B cell (primary cell): Measurements from ENCODE around the gene TFF2. TPM values are rescaled to one million over a fixed set of nuclear protein-coding genes. Genes with fewer than 3 reads are reported as not detected.

Source experiments
- ATAC-seq: fragments of 200-7000 bp; cut with Tn5 transposase; one replicate; pipeline ENCODE4 v1.10.0; 2021; ENCODE audit warnings: low read depth, mild to moderate bottlenecking, moderate number of reproducible peaks, moderate library complexity
- CTCF ChIA-PET: fragments of 350-600 bp; sonication (Branson Sonifier 250); formaldehyde crosslinking; loops from one replicate; lab custom pipeline; 2021; ENCODE audit warnings: antibody characterized with exemption, inconsistent platforms; lab: Charles Lee
- POLR2A ChIA-PET: fragments of 350-600 bp; sonication (Branson Sonifier 250); formaldehyde crosslinking; loops from one replicate; lab custom pipeline; 2021; ENCODE audit warnings: antibody characterized with exemption; lab: Charles Lee
- DNase-seq: peaks from one replicate; pipeline ENCODE4 v3.0.0; 2013
- H2AFZ ChIP-seq: 2 replicates; pipeline ENCODE4 v1.6.1; 2012; ENCODE audit warnings: mild to moderate bottlenecking, low read depth, low read length; ENCODE audit not compliant: insufficient read depth, poor library complexity, severe bottlenecking
- H3K27ac ChIP-seq, 2 donors: 1 replicate in 1 of 2; 2 replicates in 1 of 2; pipeline ENCODE4 v1.5.1; 2012 to 2013; ENCODE audit warnings: low read length in 2 of 2, mild to moderate bottlenecking in 2 of 2, moderate library complexity in 1 of 2
- H3K27me3 ChIP-seq, 4 experiments: fragments of 200-600 bp in 1 of 4; sonication (generic) in 1 of 4; replicated peaks in 1 of 4; 1 replicate in 2 of 4; 2 replicates in 2 of 4; pipeline versions ENCODE4 v1.6.1 to v1.7.0; 2013 to 2016; ENCODE audit warnings: low read length in 3 of 4, mild to moderate bottlenecking in 2 of 4, mixed read lengths in 1 of 4, moderate library complexity in 1 of 4; ENCODE audit not compliant: insufficient read depth in 4 of 4, control insufficient read depth in 3 of 4; ENCODE audit errors: control extremely low read depth in 1 of 4
- H3K36me3 ChIP-seq, 2 experiments: replicated peaks in 1 of 2; 1 replicate in 1 of 2; 2 replicates in 1 of 2; pipeline versions ENCODE4 v1.6.1 to v1.7.1; 2013; ENCODE audit warnings: low read length in 1 of 2; ENCODE audit not compliant: insufficient read depth in 2 of 2, control insufficient read depth in 1 of 2; ENCODE audit errors: control extremely low read depth in 1 of 2, extremely low read depth in 1 of 2
- H3K4me1 ChIP-seq, 2 donors: fragments of 200-600 bp in 1 of 2; sonication (generic) in 1 of 2; 1 replicate in 1 of 2; 2 replicates in 1 of 2; pipeline versions ENCODE4 v1.5.1 to v1.6.1; 2013 to 2017; ENCODE audit warnings: low read length in 2 of 2; ENCODE audit not compliant: control insufficient read depth in 2 of 2, insufficient read depth in 2 of 2
- H3K4me2 ChIP-seq: replicated peaks from 2 replicates; pipeline ENCODE3; 2012; ENCODE audit warnings: mild to moderate bottlenecking, low read depth, low read length; ENCODE audit not compliant: poor library complexity, severe bottlenecking
- H3K4me3 ChIP-seq, 5 experiments: fragments of 200-600 bp in 1 of 5; sonication (generic) in 1 of 5; 1 replicate in 3 of 5; 2 replicates in 2 of 5; pipeline versions ENCODE4 v1.5.1 to v1.7.0; 2011 to 2016; ENCODE audit warnings: low read length in 4 of 5, mild to moderate bottlenecking in 4 of 5, low read depth in 2 of 5, control low read depth in 1 of 5, moderate library complexity in 1 of 5; ENCODE audit not compliant: insufficient read depth in 1 of 5; ENCODE audit errors: control extremely low read depth in 1 of 5, extremely low read depth in 1 of 5
- H3K79me2 ChIP-seq: fragments of 200-600 bp; sonication (generic); one replicate; pipeline ENCODE4 v1.6.0; 2016; ENCODE audit warnings: low read length; ENCODE audit not compliant: control insufficient read depth, insufficient read depth
- H3K9ac ChIP-seq: fragments of 200-600 bp; sonication (generic); 2 replicates; pipeline ENCODE4 v1.6.1; 2017; ENCODE audit warnings: mild to moderate bottlenecking, low read length, moderate library complexity
- H3K9me3 ChIP-seq, 3 donors: one replicate each; pipeline versions ENCODE4 v1.6.1 to v1.7.1; 2013; ENCODE audit warnings: low read length in 2 of 3; ENCODE audit not compliant: control insufficient read depth in 2 of 3, insufficient read depth in 1 of 3; ENCODE audit errors: control extremely low read depth in 1 of 3
- H4K20me1 ChIP-seq: 2 replicates; pipeline ENCODE4 v1.6.0; 2012; ENCODE audit warnings: mild to moderate bottlenecking, low read length; ENCODE audit not compliant: insufficient read depth, control insufficient read depth, poor library complexity, severe bottlenecking
- H3K27ac Mint-ChIP-seq: one replicate; pipeline ENCODE4 v1.8.0; 2021; ENCODE audit warnings: mixed read lengths
- H3K27me3 Mint-ChIP-seq: one replicate; pipeline ENCODE4 v1.8.0; 2021; ENCODE audit warnings: mixed read lengths
- H3K4me1 Mint-ChIP-seq: one replicate; pipeline ENCODE4 v1.8.0; 2021; ENCODE audit warnings: mixed read lengths
- H3K4me3 Mint-ChIP-seq: one replicate; pipeline ENCODE4 v1.8.0; 2021; ENCODE audit warnings: mixed read lengths
- H3K9me3 Mint-ChIP-seq: one replicate; pipeline ENCODE4 v1.8.0; 2022; ENCODE audit warnings: mixed read lengths; ENCODE audit not compliant: insufficient read depth
- CTCF ChIP-seq: fragments of 200-600 bp; IDR thresholded peaks from one replicate; pipeline ENCODE4 v1.8.0; 2022; ENCODE audit warnings: antibody characterized with exemption, mild to moderate bottlenecking
- EZH2 ChIP-seq: IDR thresholded peaks from 2 replicates; pipeline ENCODE4 v1.6.1; 2012; ENCODE audit warnings: borderline replicate concordance, low read depth, mild to moderate bottlenecking, moderate library complexity, low read length; ENCODE audit not compliant: insufficient read depth, poor library complexity, severe bottlenecking
- WGBS: methylation state at CpG from one replicate; pipeline ENCODE4 v1.1.5; 2013; ENCODE audit warnings: missing lambda C conversion rate; ENCODE audit not compliant: insufficient coverage; 5-methylcytosine and 5-hydroxymethylcytosine counted together
- intact Hi-C: fragments of 100-400 bp; cut with micrococcal nuclease; formaldehyde crosslinking; loops from one replicate; pipeline ENCODE4 v1.10.0; 2022
- polyA plus RNA-seq: library from polyadenylated mRNA; depleted of rRNA; stranded (reverse); fragments of >200 nt; gene quantifications from 2 replicates; pipeline ENCODE4 v1.2.3, GENCODE V29; 2012
- total RNA-seq, 2 donors: library from RNA; stranded (reverse); fragments of 120-200 nt in 1 of 2; gene quantifications; 1 replicate in 1 of 2; 2 replicates in 1 of 2; pipeline versions ENCODE4 v1.2.3 to v1.2.4, GENCODE V29; 2013 to 2022

Gene TFF2
- total and polyA plus RNA-seq, 2 donors (not counting 1 experiment from before 2014, with no cell fraction given), result not detected

- no peak overlapping the region for H3K27ac ChIP-seq
- peaks cover 10% of the 10 kb centered on the region for H3K27me3 Mint-ChIP-seq
- H3K4me1 ChIP-seq, result peaks cover 9 to 18% of the 10 kb centered on the region in 2 donors
- no peak overlapping the region for H3K4me3 Mint-ChIP-seq
- ATAC-seq (peak; percentile 42), DNase-seq (no peak)
- no peak overlapping the region for H3K9ac ChIP-seq
- no peaks in the 10 kb centered on the region for H3K36me3 ChIP-seq
- H3K4me2 ChIP-seq, result no peak overlapping the region
- WGBS, result 58% methylated on average over 17 of the region's 19 CpGs
- no peaks in the 10 kb centered on the region for H4K20me1 ChIP-seq
- TF ChIP-seq EZH2 (no peak), CTCF (no peak)
- no peaks in the 10 kb centered on the region for H3K79me2 ChIP-seq
- H3K4me1 Mint-ChIP-seq, result peaks cover 36% of the 10 kb centered on the region
- H3K9me3 Mint-ChIP-seq, result peaks cover 7% of the 10 kb centered on the region
- intact Hi-C loops, result loop anchor here (5.0 kb wide), 1 partner anchor 65 kb away; no protein-coding TSS in a partner anchor
- ChIA-PET CTCF (no interaction called here), POLR2A (no interaction called here)
- H3K4me3 ChIP-seq, result no peak overlapping the region
- no peak overlapping the region for H2AFZ ChIP-seq
- peak overlapping the region; percentile 5 for H3K27ac Mint-ChIP-seq
- H3K9me3 ChIP-seq, result peaks cover 1 to 3% (median 2%) of the 10 kb centered on the region in 3 donors
- peaks cover 0 to 2% (median 0%) of the 10 kb centered on the region in 4 experiments for H3K27me3 ChIP-seq
Observed at GRCh38 chr21:42396799-42397745, 46.3 kb upstream of the TFF2 start.
